Activated CD4-positive, alpha-beta T cell treated with anti-CD3 and anti-CD28 coated beads, Interleukin-2, amount 10 ng/mL, durations not matched to agents 7 days and 5 days (primary cell): ENCODE results near the gene KIAA0513. TPM values are rescaled to one million over a fixed set of nuclear protein-coding genes. Genes with fewer than 3 reads are reported as not detected.
"Not testable (repeated sequence)": the region's sequence is repeated elsewhere in the genome, so short reads cannot be mapped to it uniquely, and the experiment has no call there.

Experiments used
- CTCF ChIA-PET: fragments of 350-600 bp; sonication (Branson Sonifier 250); formaldehyde crosslinking; loops from one replicate; lab custom pipeline; 2021; ENCODE audit warnings: antibody characterized with exemption; lab: Charles Lee
- POLR2A ChIA-PET: fragments of 350-600 bp; sonication (Branson Sonifier 250); formaldehyde crosslinking; loops from one replicate; lab custom pipeline; 2021; ENCODE audit warnings: antibody characterized with exemption; lab: Charles Lee
- DNase-seq: peaks from one replicate; pipeline ENCODE4 v3.0.0-alpha.2; 2020
- H3K27ac Mint-ChIP-seq: one replicate; pipeline ENCODE4 v1.8.0; 2021; ENCODE audit warnings: mild to moderate bottlenecking, moderate library complexity, mixed read lengths
- H3K27me3 Mint-ChIP-seq: one replicate; pipeline ENCODE4 v1.8.0; 2021; ENCODE audit warnings: mixed read lengths
- H3K36me3 Mint-ChIP-seq: one replicate; pipeline ENCODE4 v1.8.0; 2021; ENCODE audit warnings: low read depth, mixed read lengths
- H3K4me1 Mint-ChIP-seq: one replicate; pipeline ENCODE4 v1.8.0; 2021; ENCODE audit warnings: mixed read lengths
- H3K4me3 Mint-ChIP-seq: one replicate; pipeline ENCODE4 v1.8.0; 2021; ENCODE audit warnings: mild to moderate bottlenecking, moderate library complexity, mixed read lengths
- H3K9me3 Mint-ChIP-seq: one replicate; pipeline ENCODE4 v1.8.0; 2021; ENCODE audit warnings: mixed read lengths
- total RNA-seq, 2 experiments: library from RNA; stranded (reverse); gene quantifications; one replicate each; pipeline ENCODE4 v1.2.3, GENCODE V29; 2021

The KIAA0513 gene
- total RNA-seq, 2 experiments from 2014 or later, result 13.6 to 14.8 TPM

DNA sequence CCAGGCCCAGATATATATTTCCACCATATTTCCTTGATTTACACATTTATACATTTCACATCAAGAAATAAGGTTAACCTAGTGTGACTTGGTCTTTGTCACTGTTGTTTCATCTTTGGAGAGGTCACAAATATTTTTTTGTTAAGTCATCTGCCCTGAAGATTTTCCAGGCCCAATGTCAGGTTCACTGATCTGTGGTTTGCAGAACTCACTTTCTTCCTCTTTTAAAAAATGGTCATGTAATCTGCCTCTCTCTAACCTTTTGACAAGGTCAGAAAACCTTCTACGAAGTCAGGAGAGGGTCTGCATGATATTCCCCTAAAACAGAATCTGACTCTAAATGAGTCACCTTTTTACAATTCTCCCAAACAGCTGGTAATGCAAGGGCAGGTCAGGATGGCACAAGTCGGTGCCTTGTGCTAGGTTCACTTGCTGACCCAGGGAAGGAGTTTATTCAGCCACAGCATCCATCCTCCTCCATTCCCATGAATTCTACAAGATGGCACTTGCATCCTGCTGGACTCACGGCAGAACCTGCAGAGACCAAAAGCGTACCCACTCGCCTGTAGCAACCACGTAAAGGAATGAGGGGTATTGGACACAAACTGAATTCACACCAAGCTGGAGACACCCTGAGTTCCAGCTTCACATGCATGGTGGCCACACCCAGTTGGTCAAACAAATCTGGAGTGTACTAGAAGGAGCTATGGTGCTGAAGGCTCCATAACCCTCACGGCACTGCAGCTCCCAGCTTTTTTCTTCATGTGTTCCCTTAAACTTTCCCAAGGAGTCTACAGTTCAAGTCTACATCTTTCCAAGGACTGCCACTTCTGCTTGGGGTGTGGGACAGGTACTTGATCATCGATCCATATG, 1.6 kb upstream of the KIAA0513 start:
- Mint-ChIP-seq H3K36me3 (no peaks in the 10 kb centered on the region), H3K27me3 (no peaks in the 10 kb centered on the region), H3K4me1 (peaks cover 41% of the 10 kb centered on the region), H3K27ac (no peak overlapping the region), H3K9me3 (no peaks in the 10 kb centered on the region), H3K4me3 (peak overlapping the region; percentile 90)
- no peak for DNase-seq
- CTCF ChIA-PET, result interaction anchor here (1.3 to 3.2 kb wide), 5 partner anchors 11 to 35 kb away, joined by 3 to 12 read pairs (median 8); partner anchors contain the start of gene ZDHHC7
- POLR2A ChIA-PET, result no interaction called here

DNA sequence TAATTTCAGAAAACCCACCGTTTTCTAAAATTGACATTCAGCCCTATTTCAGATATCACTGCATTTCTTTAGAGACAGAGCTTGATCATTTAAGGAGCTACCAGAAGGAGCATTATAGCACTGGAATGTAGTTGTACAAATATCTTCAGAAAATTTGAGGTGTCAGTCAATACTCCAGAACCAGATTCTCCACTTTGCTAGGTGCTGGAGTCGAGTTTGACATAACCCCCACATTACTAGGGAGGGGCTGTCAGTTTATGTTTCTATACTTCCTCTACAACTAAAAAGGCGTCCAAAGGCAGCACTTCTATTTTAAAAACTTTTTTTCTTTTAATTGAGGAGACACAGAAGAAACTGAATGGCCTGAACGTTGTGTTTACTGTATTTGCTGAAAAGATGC, 892 bp upstream of the KIAA0513 start:
- Mint-ChIP-seq H3K36me3 (peaks cover 3% of the 10 kb centered on the region), H3K27ac (peak overlapping the region; percentile 71), H3K4me1 (peaks cover 44% of the 10 kb centered on the region), H3K9me3 (no peaks in the 10 kb centered on the region), H3K27me3 (no peaks in the 10 kb centered on the region), H3K4me3 (peak overlapping the region; percentile 90)
- DNase-seq, result no peak
- POLR2A ChIA-PET, result no interaction called here
- CTCF ChIA-PET, result interaction anchor here (0.5 to 3.2 kb wide), 9 partner anchors 11 to 589 kb away, joined by 3 to 14 read pairs (median 5); partner anchors contain the start of gene ZDHHC7

DNA sequence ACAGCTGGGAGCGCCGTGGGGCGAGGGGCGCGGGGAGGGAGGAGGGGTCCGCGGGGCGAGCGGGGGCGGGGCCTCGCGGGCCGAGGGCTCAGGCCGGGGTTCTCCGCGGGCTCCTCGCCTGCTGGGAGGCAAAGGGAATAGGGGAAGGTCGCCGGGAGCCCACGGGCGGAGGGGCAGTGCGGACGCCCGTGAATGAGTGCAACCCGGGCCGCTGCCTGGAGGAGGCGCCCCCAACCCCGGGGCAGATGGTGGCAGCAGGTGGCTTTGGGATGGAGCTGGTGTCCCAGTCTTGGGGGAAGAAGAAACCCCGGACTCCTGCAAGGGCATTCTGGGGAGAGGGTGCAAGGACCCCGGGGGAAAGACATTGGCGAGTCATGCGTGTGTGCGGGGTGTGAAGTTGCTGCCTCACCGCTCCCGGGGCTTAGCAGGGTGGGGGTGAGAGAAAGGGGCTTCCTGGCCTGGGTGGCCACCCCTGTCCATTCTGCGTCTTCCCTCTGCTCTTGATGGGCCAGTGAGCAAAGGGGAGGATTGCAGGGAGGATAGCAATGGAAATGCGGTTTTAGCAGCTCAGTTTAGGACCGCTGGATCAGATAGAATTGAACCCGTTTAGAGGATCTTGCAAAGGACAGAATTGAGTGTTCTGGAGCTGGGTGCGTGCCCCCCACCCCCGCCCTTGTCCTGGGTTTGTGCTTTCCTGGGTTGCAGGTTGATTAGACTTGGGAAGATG, 526 bp downstream of the KIAA0513 start:
- peaks cover 7% of the 10 kb centered on the region for H3K36me3 Mint-ChIP-seq
- peaks cover 44% of the 10 kb centered on the region for H3K4me1 Mint-ChIP-seq
- peak overlapping the region; percentile 90 for H3K4me3 Mint-ChIP-seq
- no peaks in the 10 kb centered on the region for H3K27me3 Mint-ChIP-seq
- H3K27ac Mint-ChIP-seq, result peak overlapping the region; percentile 96
- ChIA-PET POLR2A (interaction anchor here (0.7 kb wide), 1 partner anchor 17 kb away, joined by 3 read pairs; the partner anchor contains the start of gene ZDHHC7), CTCF (interaction anchor here (0.8 to 3.2 kb wide), 9 partner anchors 13 to 62 kb away, joined by 3 to 14 read pairs (median 5); partner anchors contain the start of gene ZDHHC7)
- peak; percentile 34 for DNase-seq
- no peaks in the 10 kb centered on the region for H3K9me3 Mint-ChIP-seq

DNA sequence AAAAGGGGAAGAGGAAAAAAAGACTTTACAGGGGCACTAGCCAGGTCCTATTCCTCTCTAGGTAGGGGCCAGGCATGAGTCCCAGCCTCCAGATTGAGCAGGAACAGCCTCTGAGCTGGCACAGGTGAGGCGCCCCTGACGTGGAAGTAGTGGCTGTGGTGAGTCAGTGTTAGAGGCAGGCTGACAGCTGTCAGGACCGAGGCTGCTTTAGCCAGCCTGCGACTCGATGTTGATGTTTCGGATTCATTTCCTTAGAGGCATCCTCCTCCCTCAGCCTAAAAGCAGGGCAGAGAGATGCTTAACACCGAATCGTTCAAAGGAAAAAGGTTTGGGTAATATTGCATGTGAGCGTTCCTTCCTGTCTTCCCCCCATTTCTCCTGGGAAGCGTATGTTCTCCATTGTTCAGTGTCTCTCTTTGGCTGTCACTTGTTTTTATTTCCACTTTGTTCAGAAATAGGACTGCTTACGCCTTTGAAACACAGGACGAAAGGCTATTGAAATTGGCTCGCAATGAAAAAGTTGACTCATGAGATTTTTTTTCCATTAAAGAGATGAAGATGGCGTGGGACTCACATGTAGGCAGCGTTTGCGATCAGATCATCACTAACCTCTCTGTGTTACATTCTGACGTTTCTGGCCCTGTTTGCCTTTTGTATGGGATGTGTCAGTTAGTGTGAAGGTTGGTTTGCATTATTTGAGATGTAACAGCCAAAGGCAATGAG, 1.3 kb downstream of the KIAA0513 start:
- H3K4me1 Mint-ChIP-seq, result peaks cover 44% of the 10 kb centered on the region
- CTCF ChIA-PET, result interaction anchor here (1.3 to 3.2 kb wide), 6 partner anchors 13 to 62 kb away, joined by 3 to 14 read pairs (median 10); partner anchors contain the start of gene ZDHHC7
- H3K27me3 Mint-ChIP-seq, result no peaks in the 10 kb centered on the region
- peak overlapping the region; percentile 90 for H3K4me3 Mint-ChIP-seq
- peak overlapping the region; percentile 96 for H3K27ac Mint-ChIP-seq
- POLR2A ChIA-PET, result no interaction called here
- H3K9me3 Mint-ChIP-seq, result no peaks in the 10 kb centered on the region
- peaks cover 7% of the 10 kb centered on the region for H3K36me3 Mint-ChIP-seq
- peak; percentile 76 for DNase-seq

DNA sequence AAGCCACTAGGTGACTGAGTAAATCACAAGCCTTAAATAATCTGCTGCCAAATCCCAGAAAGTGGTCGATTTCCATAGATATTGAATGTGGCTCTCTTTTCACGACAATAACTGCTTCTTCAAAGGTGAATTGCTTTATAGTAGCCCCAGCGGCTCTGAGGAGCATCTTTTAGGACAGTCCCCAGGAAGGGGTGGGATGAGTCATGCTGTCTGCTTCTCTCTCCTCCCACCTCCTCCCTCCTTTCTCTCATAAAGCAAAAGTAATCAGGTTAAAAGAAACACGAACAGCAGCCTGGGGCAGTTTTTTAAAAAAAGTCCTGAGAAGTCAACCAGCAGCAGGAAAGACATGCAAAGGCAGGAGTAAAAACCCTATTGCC, 1.8 kb downstream of the KIAA0513 start:
- DNase-seq, result peak; percentile 64
- H3K27ac Mint-ChIP-seq, result peak overlapping the region; percentile 96
- H3K36me3 Mint-ChIP-seq, result peaks cover 7% of the 10 kb centered on the region
- H3K4me3 Mint-ChIP-seq, result peak overlapping the region; percentile 90
- POLR2A ChIA-PET, result no interaction called here
- H3K4me1 Mint-ChIP-seq, result peaks cover 47% of the 10 kb centered on the region
- CTCF ChIA-PET, result interaction anchor here (1.3 kb wide), 1 partner anchor 13 kb away, joined by 3 read pairs; no protein-coding TSS in a partner anchor
- H3K27me3 Mint-ChIP-seq, result no peaks in the 10 kb centered on the region
- H3K9me3 Mint-ChIP-seq, result no peaks in the 10 kb centered on the region

DNA sequence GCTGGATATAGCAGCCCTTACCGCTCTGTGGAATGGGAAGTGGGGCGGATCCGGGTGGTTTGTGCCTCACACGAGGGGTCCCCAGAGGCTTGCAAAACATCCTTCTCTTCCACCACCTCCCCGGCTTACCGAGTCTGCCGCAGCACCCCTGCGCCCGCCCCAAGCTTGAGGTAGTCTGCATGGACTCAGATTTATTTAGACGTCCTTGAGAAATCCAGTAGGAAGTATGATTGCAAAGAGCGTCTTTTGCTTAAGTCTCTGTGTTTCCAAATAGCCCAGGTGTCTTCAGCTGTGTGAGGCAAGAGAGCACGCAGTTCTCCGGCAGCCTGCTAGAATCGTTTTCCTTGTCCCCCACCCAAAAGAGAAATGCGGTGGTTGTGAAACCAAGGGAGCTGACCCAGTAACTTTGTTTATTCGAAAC, 2.4 kb downstream of the KIAA0513 start:
- Mint-ChIP-seq H3K27me3 (no peaks in the 10 kb centered on the region), H3K4me1 (peaks cover 47% of the 10 kb centered on the region), H3K36me3 (peaks cover 7% of the 10 kb centered on the region), H3K27ac (no peak overlapping the region), H3K4me3 (no peak overlapping the region), H3K9me3 (no peaks in the 10 kb centered on the region)
- DNase-seq, result no peak
- POLR2A ChIA-PET, result no interaction called here
- CTCF ChIA-PET, result interaction anchor here (1.3 kb wide), 1 partner anchor 10 kb away, joined by 3 read pairs; no protein-coding TSS in a partner anchor

DNA sequence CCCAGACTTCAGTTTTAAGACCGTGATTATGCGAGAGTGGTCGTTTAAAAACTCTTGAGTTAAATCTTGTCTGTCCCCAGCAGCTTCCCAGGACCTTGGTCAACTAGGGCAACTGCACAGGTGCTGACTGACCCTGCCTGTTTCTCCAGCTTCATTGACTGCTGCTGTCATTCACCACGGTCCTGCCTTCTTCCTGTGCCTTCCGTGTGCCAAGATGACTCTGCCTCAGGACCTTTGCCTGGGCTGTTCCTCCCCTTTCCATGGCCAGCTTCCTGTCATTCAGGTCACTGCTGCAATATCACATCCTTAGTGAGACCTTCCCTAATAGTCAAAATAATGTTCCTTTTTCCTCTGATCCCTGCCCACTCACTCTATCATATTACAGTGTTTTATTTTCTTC, 3.9 kb downstream of the KIAA0513 start:
- Mint-ChIP-seq H3K27me3 (no peaks in the 10 kb centered on the region), H3K36me3 (peaks cover 7% of the 10 kb centered on the region), H3K4me1 (peaks cover 40% of the 10 kb centered on the region), H3K9me3 (no peaks in the 10 kb centered on the region), H3K4me3 (no peak overlapping the region), H3K27ac (no peak overlapping the region)
- ChIA-PET CTCF (interaction anchor here (1.3 kb wide), 1 partner anchor 11 kb away, joined by 3 read pairs; no protein-coding TSS in a partner anchor), POLR2A (no interaction called here)
- DNase-seq, result no peak

DNA sequence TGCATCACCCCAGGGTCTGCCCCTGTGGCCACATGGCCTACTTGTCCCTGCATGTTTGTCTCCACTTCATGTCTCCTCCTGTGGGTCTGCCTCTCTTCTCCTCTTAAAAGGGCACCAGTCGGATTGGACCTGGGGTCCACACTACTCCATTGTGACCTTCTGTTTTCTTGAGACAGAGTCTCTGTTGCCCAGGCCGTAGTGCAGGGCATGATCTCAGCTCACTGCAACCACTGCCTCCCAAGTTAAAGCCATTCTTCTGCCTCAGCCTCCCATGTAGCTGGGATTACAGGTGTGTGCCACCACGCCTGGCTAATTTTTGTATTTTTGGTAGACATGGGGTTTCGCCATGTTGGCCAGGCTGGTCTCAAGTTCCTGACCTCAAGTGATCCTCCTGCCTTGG, 4.6 kb downstream of the KIAA0513 start:
- DNase-seq, H3K9me3 Mint-ChIP-seq, H3K27me3 Mint-ChIP-seq, H3K36me3 Mint-ChIP-seq, POLR2A ChIA-PET, H3K4me3 Mint-ChIP-seq, H3K27ac Mint-ChIP-seq: not testable (repeated sequence)
- peaks cover 34% of the 10 kb centered on the region for H3K4me1 Mint-ChIP-seq
- CTCF ChIA-PET, result interaction anchor here (0.6 kb wide), 1 partner anchor 201 kb away, joined by 3 read pairs; no protein-coding TSS in a partner anchor

DNA sequence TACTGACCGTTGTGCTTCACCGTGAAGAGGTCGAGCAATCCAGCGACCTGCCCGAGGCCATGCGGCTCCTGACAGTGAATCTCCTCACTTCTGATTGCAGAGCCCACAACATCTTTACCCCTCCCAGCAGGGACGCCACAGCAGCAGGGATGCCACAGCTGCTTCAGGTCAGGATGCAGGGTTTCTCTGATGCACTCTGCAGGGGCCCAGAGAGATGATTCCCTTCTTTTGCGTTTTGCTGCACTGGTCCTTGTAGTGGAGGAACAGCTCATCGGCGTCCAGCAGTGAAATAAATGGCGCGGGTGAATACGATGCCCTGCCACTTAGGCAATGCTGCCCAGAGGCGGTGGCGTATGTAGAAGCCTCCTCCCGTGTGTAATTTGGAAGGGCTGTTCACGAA, 5.6 kb downstream of the KIAA0513 start:
- peaks cover 30% of the 10 kb centered on the region for H3K4me1 Mint-ChIP-seq
- no peak overlapping the region for H3K27ac Mint-ChIP-seq
- no peaks in the 10 kb centered on the region for H3K27me3 Mint-ChIP-seq
- no peak for DNase-seq
- H3K4me3 Mint-ChIP-seq, result no peak overlapping the region
- H3K36me3 Mint-ChIP-seq, result peaks cover 7% of the 10 kb centered on the region
- H3K9me3 Mint-ChIP-seq, result no peaks in the 10 kb centered on the region
- POLR2A ChIA-PET, result no interaction called here
- CTCF ChIA-PET, result interaction anchor here (1.2 kb wide), 1 partner anchor 53 kb away, joined by 3 read pairs; no protein-coding TSS in a partner anchor

DNA sequence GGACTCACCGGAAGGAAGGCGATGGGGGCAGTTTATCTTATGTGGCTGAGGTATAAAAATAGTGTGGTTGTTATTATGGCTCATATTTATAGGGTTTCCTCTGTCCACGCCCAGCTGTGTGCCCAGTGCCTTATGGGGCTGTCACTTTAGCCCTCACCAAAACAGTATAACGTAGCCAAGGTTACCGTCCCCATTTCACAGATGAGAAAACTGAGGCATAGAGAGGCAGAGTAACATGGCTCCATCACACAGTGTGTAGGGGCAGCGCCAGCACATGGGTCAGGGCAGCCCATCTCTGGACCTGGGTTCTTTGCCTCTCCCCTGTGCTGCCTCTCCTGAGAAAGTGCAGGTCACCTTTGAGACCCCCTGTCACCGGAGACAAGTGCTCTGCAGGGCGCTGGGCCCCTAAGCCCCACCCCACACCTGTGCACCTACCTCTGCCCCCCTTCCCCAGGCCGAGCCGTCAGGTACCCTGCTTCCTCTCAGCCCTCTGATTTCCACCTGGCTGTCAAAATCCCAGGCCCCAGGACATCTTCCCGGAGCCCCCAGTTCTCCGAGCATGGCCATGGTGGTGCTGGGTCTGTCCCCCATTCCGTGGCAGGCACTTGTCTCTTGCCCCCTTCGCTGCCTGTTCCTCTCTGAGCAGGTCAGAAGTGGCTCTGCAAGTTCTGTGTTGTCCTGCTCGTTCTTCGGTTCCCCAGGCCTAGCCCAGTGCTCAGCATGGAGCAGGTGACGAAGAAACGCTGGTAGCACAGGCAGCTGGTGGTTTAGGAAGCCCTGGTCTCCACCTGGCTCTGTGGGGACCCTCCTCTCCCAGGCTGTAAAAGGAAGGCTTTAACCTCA, 7.2 kb downstream of the KIAA0513 start:
- Mint-ChIP-seq H3K4me1 (peaks cover 13% of the 10 kb centered on the region), H3K9me3 (no peaks in the 10 kb centered on the region), H3K27me3 (no peaks in the 10 kb centered on the region), H3K27ac (no peak overlapping the region), H3K4me3 (no peak overlapping the region), H3K36me3 (peaks cover 7% of the 10 kb centered on the region)
- POLR2A ChIA-PET, result no interaction called here
- CTCF ChIA-PET, result no interaction called here
- DNase-seq, result no peak

DNA sequence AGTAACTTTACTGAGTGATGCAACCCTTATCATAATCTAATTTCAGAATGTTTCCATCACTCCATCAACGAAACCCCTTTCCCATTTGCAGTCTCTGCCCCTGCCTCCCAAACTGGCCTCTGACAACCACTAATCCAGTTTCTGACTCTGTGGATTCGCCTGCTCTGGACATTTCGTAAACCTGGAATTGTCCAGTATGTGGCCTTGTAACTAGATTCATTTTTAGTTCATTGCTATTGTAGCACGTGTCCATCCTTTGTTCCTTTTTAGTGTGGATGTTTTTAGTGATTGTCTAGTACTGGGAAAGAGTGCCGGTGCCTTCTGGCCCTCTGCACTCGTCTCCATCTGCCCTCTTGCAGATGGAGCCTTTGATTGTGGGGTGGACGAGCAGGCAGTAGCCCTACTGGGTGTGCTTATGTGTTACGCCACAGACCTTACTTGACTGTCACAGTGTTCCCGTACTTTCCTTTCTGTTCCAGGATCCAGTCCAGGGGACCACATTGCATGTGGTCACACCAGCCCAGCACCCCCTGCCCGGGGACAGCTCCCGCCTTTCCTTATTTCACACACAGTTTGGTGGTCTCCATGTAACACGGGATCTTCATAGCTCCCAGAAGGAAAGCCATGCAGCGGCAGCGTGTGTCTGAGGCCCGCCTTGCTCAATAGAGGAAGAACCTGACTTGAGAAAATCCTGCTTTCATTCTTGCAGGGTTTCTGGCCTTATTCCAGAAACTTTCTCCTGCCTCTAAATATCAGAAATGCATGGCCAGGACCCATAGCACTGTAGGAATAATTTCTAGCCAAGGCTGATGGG, 8.8 kb downstream of the KIAA0513 start:
- Mint-ChIP-seq H3K4me3 (no peak overlapping the region), H3K27me3 (no peaks in the 10 kb centered on the region), H3K4me1 (peaks cover 5% of the 10 kb centered on the region), H3K36me3 (peaks cover 6% of the 10 kb centered on the region), H3K9me3 (no peaks in the 10 kb centered on the region), H3K27ac (no peak overlapping the region)
- ChIA-PET CTCF (interaction anchor here (0.9 kb wide), 1 partner anchor 9 kb away, joined by 4 read pairs; no protein-coding TSS in a partner anchor), POLR2A (no interaction called here)
- DNase-seq, result no peak
